Lung (tissue), 12 donors: ENCODE results near the gene IQGAP2. TPM values are rescaled to one million over a fixed set of nuclear protein-coding genes. Genes with fewer than 3 reads are reported as not detected.

ENCODE experiments used
- ATAC-seq: fragments of 200-7000 bp; cut with Tn5 transposase; one replicate; pipeline ENCODE4 v1.9.1; 2020; ENCODE audit warnings: moderate number of reproducible peaks; ENCODE audit not compliant: insufficient read depth, low FRiP score
- DNase-seq, 3 donors: peaks; one replicate each; pipeline ENCODE4 v3.0.0-alpha.2; 2013 to 2017
- H3K27ac ChIP-seq, 2 donors: one replicate each; pipeline ENCODE4 v1.5.1; 2013; ENCODE audit warnings: mild to moderate bottlenecking in 2 of 2, moderate library complexity in 2 of 2, control low read depth in 1 of 2, inconsistent platforms in 1 of 2, low read depth in 1 of 2, low read length in 1 of 2
- H3K27me3 ChIP-seq, 3 donors: one replicate each; pipeline ENCODE4 v1.5.1; 2013; ENCODE audit warnings: low read length in 2 of 3; ENCODE audit not compliant: control insufficient read depth in 3 of 3, insufficient read depth in 3 of 3
- H3K36me3 ChIP-seq, 4 donors: one replicate each; pipeline ENCODE4 v1.5.1; 2013; ENCODE audit warnings: low read length in 4 of 4, mild to moderate bottlenecking in 1 of 4, moderate library complexity in 1 of 4; ENCODE audit not compliant: control insufficient read depth in 4 of 4, insufficient read depth in 4 of 4
- H3K4me1 ChIP-seq, 5 donors: one replicate each; pipeline ENCODE4 v1.5.1; 2013; ENCODE audit warnings: low read length in 5 of 5, mild to moderate bottlenecking in 2 of 5, moderate library complexity in 1 of 5; ENCODE audit not compliant: control insufficient read depth in 5 of 5, insufficient read depth in 5 of 5
- H3K4me3 ChIP-seq: one replicate; pipeline ENCODE4 v1.5.1; 2013; ENCODE audit warnings: mild to moderate bottlenecking, control low read depth, moderate library complexity
- H3K9ac ChIP-seq, 2 donors: one replicate each; pipeline ENCODE4 v1.5.1; 2013; ENCODE audit warnings: low read length in 2 of 2, control low read depth in 1 of 2; ENCODE audit not compliant: insufficient read depth in 1 of 2
- H3K9me3 ChIP-seq, 4 donors: one replicate each; pipeline ENCODE4 v1.5.1; 2013; ENCODE audit warnings: low read length in 3 of 4, mild to moderate bottlenecking in 1 of 4, moderate library complexity in 1 of 4; ENCODE audit not compliant: control insufficient read depth in 4 of 4, insufficient read depth in 3 of 4
- CTCF ChIP-seq: IDR thresholded peaks from 2 replicates; pipeline ENCODE4 v1.5.1; 2012; ENCODE audit warnings: mild to moderate bottlenecking; ENCODE audit errors: control extremely low read depth, extremely low read depth
- WGBS, 2 donors: extraction: QIAGEN DNeasy Blood & Tissue Kit; methylation state at CpG; one replicate each; pipeline ENCODE4 v1.1.7; 2013; 5-methylcytosine and 5-hydroxymethylcytosine counted together
- polyA plus RNA-seq, 2 donors: library from polyadenylated mRNA; stranded (reverse); fragments of 200-250 nt; gene quantifications; one replicate each; pipeline ENCODE4 v1.2.1, GENCODE V29; 2013
- total RNA-seq, 2 donors: library from RNA; depleted of rRNA in 1 of 2; stranded (reverse); fragments of >200 nt in 1 of 2; gene quantifications; one replicate each; pipeline ENCODE4 v1.2.1, GENCODE V29; 2014 to 2021
- donor health status: control.
- donor health status: control.
- donor health status: Bipolar disorder and iron deficiency.
- donor health status: healthy.
- donor health status: DM: yes; HTN: yes; CAD: no.

Gene IQGAP2
- total and polyA plus RNA-seq, 4 donors, result 6.0 to 33.6 (median 13.7) TPM

- H3K36me3 ChIP-seq, result peaks cover 0 to 2% (median 0%) of the 10 kb centered on the region in 4 donors
- H3K4me3 ChIP-seq, result no peak overlapping the region
- H3K9me3 ChIP-seq, result no peaks in the 10 kb centered on the region
- DNase-seq (no peak), ATAC-seq (no peak)
- H3K4me1 ChIP-seq, result peaks cover 0 to 11% (median 4%) of the 10 kb centered on the region in 5 donors
- no peak overlapping the region for H3K9ac ChIP-seq
- TF ChIP-seq CTCF, result no peak
- no peak overlapping the region for H3K27ac ChIP-seq
- WGBS, 2 donors, result 75 to 84% methylated on average over 6 of the region's 6 CpGs
- H3K27me3 ChIP-seq, result no peaks in the 10 kb centered on the region
These were observed 179.4 kb downstream of the IQGAP2 start for GRCh38 chr5:76582230-76583162.

- H3K9ac ChIP-seq, result no peak overlapping the region
- H3K36me3 ChIP-seq, result peaks cover 0 to 2% (median 0%) of the 10 kb centered on the region in 4 donors
- peak in 2 of 3 donors; percentile 58 to 73 for DNase-seq
- no peak overlapping the region for H3K4me3 ChIP-seq
- H3K4me1 ChIP-seq, result peaks cover 0 to 5% (median 2%) of the 10 kb centered on the region in 5 donors
- H3K27ac ChIP-seq, result no peak overlapping the region
- peak; percentile 14 for TF ChIP-seq CTCF
- WGBS, 2 donors, result 55 to 62% methylated on average over 7 of the region's 7 CpGs
- H3K9me3 ChIP-seq, result no peaks in the 10 kb centered on the region
- H3K27me3 ChIP-seq, result no peaks in the 10 kb centered on the region
- ATAC-seq, result no peak
These were observed 180.3 kb downstream of the IQGAP2 start for GRCh38 chr5:76583163-76584047.

- Histone ChIP-seq H3K27me3 (no peaks in the 10 kb centered on the region), H3K27ac (no peak overlapping the region), H3K9me3 (no peaks in the 10 kb centered on the region), H3K4me3 (no peak overlapping the region), H3K9ac (no peak overlapping the region), H3K4me1 (peaks cover 0 to 5% (median 1%) of the 10 kb centered on the region in 5 donors), H3K36me3 (peaks cover 0 to 1% (median 0%) of the 10 kb centered on the region in 4 donors)
- TF ChIP-seq CTCF, result no peak
- DNase-seq (no peak), ATAC-seq (no peak)
- WGBS, 2 donors, result 84 to 87% methylated on average over 3 of the region's 3 CpGs
These were observed 182.7 kb downstream of the IQGAP2 start for GRCh38 chr5:76585783-76586217.
